Smooth muscle cell (in vitro differentiated cells): ENCODE measurements around the gene MOB3C. TPM values are rescaled to one million over a fixed set of nuclear protein-coding genes. Genes with fewer than 3 reads are reported as not detected.

ENCODE experiments used
- DNase-seq: peaks from one replicate; lab custom pipeline; 2025; ENCODE audit not compliant: unreplicated experiment; lab: John Stamatoyannopoulos, UW
- H2AFZ ChIP-seq: fragments of 200-600 bp; sonication (generic); 2 replicates; pipeline ENCODE4 v1.6.0; 2016; ENCODE audit warnings: antibody characterized with exemption, low read depth, mild to moderate bottlenecking
- H3F3A ChIP-seq: fragments of 200-600 bp; sonication (generic); 2 replicates; pipeline ENCODE4 v1.6.0; 2017; ENCODE audit warnings: antibody characterized with exemption, low read depth
- H3K27ac ChIP-seq: fragments of 200-600 bp; sonication (generic); 2 replicates; pipeline ENCODE4 v1.5.1; 2016; ENCODE audit warnings: low read depth, mild to moderate bottlenecking
- H3K27me3 ChIP-seq: fragments of 200-600 bp; sonication (generic); 2 replicates; pipeline ENCODE4 v1.6.1; 2016; ENCODE audit warnings: low read depth, mild to moderate bottlenecking
- H3K36me3 ChIP-seq: fragments of 200-600 bp; sonication (generic); 2 replicates; pipeline ENCODE4 v1.5.1; 2016; ENCODE audit warnings: low read depth
- H3K4me1 ChIP-seq: fragments of 200-600 bp; sonication (generic); 2 replicates; pipeline ENCODE4 v1.5.1; 2016; ENCODE audit warnings: low read depth
- H3K4me2 ChIP-seq: fragments of 200-600 bp; sonication (generic); 2 replicates; pipeline ENCODE4 v1.6.0; 2016; ENCODE audit warnings: mild to moderate bottlenecking
- H3K4me3 ChIP-seq: fragments of 200-600 bp; sonication (generic); 2 replicates; pipeline ENCODE4 v1.5.1; 2016; ENCODE audit warnings: mild to moderate bottlenecking
- H3K79me2 ChIP-seq: fragments of 200-600 bp; sonication (generic); 2 replicates; pipeline ENCODE4 v1.6.0; 2016; ENCODE audit warnings: low read depth, mild to moderate bottlenecking
- H3K9ac ChIP-seq: fragments of 200-600 bp; sonication (generic); 2 replicates; pipeline ENCODE4 v1.6.0; 2016; ENCODE audit warnings: low read depth
- H3K9me3 ChIP-seq: fragments of 200-600 bp; sonication (generic); replicated peaks from 2 replicates; pipeline ENCODE4 v1.5.1; 2016; ENCODE audit warnings: low read depth
- H4K20me1 ChIP-seq: fragments of 200-600 bp; sonication (generic); 2 replicates; pipeline ENCODE4 v1.6.0; 2016; ENCODE audit warnings: low read depth
- WGBS: methylation state at CpG from one replicate; pipeline ENCODE4 v1.1.7; 2016; ENCODE audit warnings: low lambda C conversion rate; 5-methylcytosine and 5-hydroxymethylcytosine counted together
- polyA plus RNA-seq: library from polyadenylated mRNA; unstranded; fragments of >200 nt; fragmentation: Nextera tagmentation; extraction: Ambion mirVana; gene quantifications from 2 replicates; pipeline ENCODE4 v1.2.1, GENCODE V29; 2016
- total RNA-seq: library from RNA; depleted of rRNA; stranded (reverse); fragments of >200 nt; gene quantifications from 2 replicates; pipeline ENCODE4 v1.2.3, GENCODE V29; 2014
- TF ChIP-seq, protein P1 (sequence below): fragments of 200-600 bp; sonication (generic); IDR thresholded peaks from 2 replicates; pipeline ENCODE4 v1.5.1; 2017; ENCODE audit warnings: borderline replicate concordance, mild to moderate bottlenecking, antibody characterized with exemption; ENCODE audit not compliant: insufficient read depth, poor library complexity, severe bottlenecking

The MOB3C gene
- total and polyA plus RNA-seq, 2 experiments from 2014 or later, result 5.3 to 5.5 TPM

DNA sequence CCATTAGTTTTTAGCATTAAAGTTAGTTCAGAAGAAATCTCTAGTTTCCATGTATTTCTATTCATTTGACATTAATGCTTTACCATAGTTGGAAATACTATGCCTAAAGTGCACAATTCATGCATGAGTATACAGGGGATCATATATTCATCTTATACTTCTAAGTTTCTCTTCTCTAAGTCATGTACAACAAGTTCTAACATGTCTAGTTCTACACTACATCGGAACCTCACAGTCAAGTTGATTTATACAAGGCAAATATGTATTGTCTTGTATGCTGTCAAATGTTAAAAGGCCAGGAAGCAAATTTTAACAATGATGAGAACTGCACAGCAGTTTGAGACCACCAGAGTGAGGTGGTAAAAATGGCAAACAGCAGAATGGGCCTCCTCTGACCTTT lies 22.9 kb upstream of the MOB3C start:
- Histone ChIP-seq H3K27ac (no peak overlapping the region), H3F3A (no peaks in the 10 kb centered on the region), H3K4me3 (no peak overlapping the region), H2AFZ (no peak overlapping the region), H3K9ac (no peak overlapping the region), H3K79me2 (no peaks in the 10 kb centered on the region), H3K9me3 (no peaks in the 10 kb centered on the region), H4K20me1 (no peaks in the 10 kb centered on the region), H3K27me3 (no peaks in the 10 kb centered on the region), H3K4me2 (no peak overlapping the region), H3K36me3 (no peaks in the 10 kb centered on the region), H3K4me1 (no peaks in the 10 kb centered on the region)
- DNase-seq, result no peak
- TF ChIP-seq, protein P1, sequence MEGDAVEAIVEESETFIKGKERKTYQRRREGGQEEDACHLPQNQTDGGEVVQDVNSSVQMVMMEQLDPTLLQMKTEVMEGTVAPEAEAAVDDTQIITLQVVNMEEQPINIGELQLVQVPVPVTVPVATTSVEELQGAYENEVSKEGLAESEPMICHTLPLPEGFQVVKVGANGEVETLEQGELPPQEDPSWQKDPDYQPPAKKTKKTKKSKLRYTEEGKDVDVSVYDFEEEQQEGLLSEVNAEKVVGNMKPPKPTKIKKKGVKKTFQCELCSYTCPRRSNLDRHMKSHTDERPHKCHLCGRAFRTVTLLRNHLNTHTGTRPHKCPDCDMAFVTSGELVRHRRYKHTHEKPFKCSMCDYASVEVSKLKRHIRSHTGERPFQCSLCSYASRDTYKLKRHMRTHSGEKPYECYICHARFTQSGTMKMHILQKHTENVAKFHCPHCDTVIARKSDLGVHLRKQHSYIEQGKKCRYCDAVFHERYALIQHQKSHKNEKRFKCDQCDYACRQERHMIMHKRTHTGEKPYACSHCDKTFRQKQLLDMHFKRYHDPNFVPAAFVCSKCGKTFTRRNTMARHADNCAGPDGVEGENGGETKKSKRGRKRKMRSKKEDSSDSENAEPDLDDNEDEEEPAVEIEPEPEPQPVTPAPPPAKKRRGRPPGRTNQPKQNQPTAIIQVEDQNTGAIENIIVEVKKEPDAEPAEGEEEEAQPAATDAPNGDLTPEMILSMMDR, result no peak
- WGBS, result 90% methylated on average over 1 of the region's 1 CpG

DNA sequence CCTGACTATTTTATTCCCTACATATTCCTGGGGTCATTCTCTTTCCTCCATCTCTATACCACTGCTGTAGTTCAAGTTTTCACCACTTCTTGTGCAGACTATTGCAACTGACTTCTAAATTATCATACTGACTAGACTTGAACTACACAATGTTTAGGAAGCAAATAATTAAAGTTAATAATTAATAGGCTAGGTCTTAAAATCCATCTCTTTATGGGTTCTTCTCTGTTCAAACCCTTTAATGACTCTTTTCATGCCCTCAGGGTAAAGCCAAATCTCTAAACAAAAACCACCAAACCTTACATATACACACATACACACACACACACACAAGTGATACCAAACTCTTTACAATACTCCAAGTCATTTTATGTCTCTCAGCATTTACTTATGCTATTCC lies 22.3 kb upstream of the MOB3C start:
- no peaks in the 10 kb centered on the region for H3K79me2 ChIP-seq
- no peak overlapping the region for H3K27ac ChIP-seq
- no peaks in the 10 kb centered on the region for H3K4me1 ChIP-seq
- no peak overlapping the region for H3K4me2 ChIP-seq
- TF ChIP-seq, protein P1, result no peak
- DNase-seq, result no peak
- no peaks in the 10 kb centered on the region for H3K27me3 ChIP-seq
- no peaks in the 10 kb centered on the region for H3K9me3 ChIP-seq
- no peaks in the 10 kb centered on the region for H3F3A ChIP-seq
- no peak overlapping the region for H3K9ac ChIP-seq
- no peak overlapping the region for H3K4me3 ChIP-seq
- no peak overlapping the region for H2AFZ ChIP-seq
- no peaks in the 10 kb centered on the region for H4K20me1 ChIP-seq
- no peaks in the 10 kb centered on the region for H3K36me3 ChIP-seq

DNA sequence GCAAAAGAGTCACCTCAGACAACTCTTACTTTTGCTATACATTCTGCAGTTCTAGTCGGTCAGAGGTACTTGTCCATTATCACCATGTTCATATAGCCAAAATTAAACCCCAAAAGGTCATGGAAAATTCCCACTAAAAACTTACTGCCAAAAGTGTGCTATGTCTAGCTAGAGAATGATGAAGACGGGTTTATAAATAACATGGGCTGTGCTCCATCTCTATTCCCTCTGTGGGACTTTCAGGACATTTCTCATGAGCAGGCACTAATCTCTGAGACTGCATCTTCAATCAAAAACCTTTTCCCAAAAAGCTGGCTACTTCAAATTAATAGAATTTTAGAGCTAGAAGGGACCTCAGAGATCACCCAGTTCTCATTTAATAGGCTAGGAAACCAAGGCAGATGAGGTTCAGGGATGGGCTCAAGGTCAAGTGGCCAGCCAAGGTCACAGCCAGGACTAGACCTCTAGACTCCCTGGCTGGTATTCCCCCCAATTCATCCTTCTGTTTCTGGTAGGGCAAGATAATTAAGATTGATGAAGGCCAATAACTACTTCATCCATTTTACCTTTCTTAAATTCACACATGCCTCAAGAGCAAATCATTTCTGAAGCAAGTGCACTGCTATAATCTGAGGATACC lies 21.0 kb upstream of the MOB3C start:
- TF ChIP-seq, protein P1, result no peak
- Histone ChIP-seq H3K4me3 (no peak overlapping the region), H3K36me3 (no peaks in the 10 kb centered on the region), H2AFZ (no peak overlapping the region), H3K27me3 (no peaks in the 10 kb centered on the region), H3K9ac (no peak overlapping the region), H4K20me1 (no peaks in the 10 kb centered on the region), H3K4me2 (no peak overlapping the region), H3K79me2 (no peaks in the 10 kb centered on the region), H3F3A (no peaks in the 10 kb centered on the region), H3K9me3 (no peaks in the 10 kb centered on the region), H3K4me1 (no peaks in the 10 kb centered on the region), H3K27ac (no peak overlapping the region)
- DNase-seq, result no peak
- WGBS, result 49% methylated on average over 2 of the region's 2 CpGs

DNA sequence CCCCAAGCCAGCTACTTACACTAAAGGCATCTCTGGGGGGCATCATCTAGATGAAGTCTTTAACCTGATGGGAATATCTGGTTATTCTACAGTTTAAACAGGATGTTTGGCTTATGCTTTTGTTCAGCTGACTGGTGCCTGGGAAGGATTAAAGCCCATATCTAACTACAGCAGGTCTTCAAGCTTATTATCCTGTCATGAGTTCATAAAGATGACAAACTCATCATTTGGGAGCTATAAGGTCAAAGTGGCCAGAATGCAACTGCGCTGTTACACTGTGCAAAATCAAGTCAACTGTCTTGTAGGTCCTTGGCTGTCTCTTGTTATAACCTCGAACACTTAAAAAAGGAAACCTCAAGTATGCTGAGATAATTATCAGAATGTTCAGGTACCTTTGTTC lies 18.6 kb upstream of the MOB3C start:
- Histone ChIP-seq H3K27me3 (no peaks in the 10 kb centered on the region), H3K4me2 (no peak overlapping the region), H3K9ac (no peak overlapping the region), H3K9me3 (no peaks in the 10 kb centered on the region), H3K4me3 (no peak overlapping the region), H3K79me2 (no peaks in the 10 kb centered on the region), H4K20me1 (no peaks in the 10 kb centered on the region), H3K4me1 (no peaks in the 10 kb centered on the region), H3F3A (no peaks in the 10 kb centered on the region), H3K36me3 (no peaks in the 10 kb centered on the region), H3K27ac (no peak overlapping the region), H2AFZ (no peak overlapping the region)
- TF ChIP-seq, protein P1, result no peak
- 97% methylated on average over 2 of the region's 2 CpGs for WGBS
- no peak for DNase-seq
